Ishikawa (cell line): ENCODE results near the gene IRF2BPL.
A peak's percentile ranks its signal among the peaks of the same experiment; 100 is the strongest.

Experiments
- CEBPB ChIP-seq: IDR thresholded peaks from 2 replicates; pipeline ENCODE4 v1.6.1; 2012
- CREB1 ChIP-seq: IDR thresholded peaks from 2 replicates; pipeline ENCODE4 v1.6.1; 2012; ENCODE audit warnings: low read depth
- EGR1 ChIP-seq: IDR thresholded peaks from 2 replicates; pipeline ENCODE4 v1.6.1; 2012
- EP300 ChIP-seq: IDR thresholded peaks from 2 replicates; pipeline ENCODE4 v1.6.1; 2012; ENCODE audit warnings: borderline replicate concordance
- FOXM1 ChIP-seq: IDR thresholded peaks from 2 replicates; pipeline ENCODE4 v1.6.1; 2012; ENCODE audit warnings: low read depth, borderline replicate concordance
- MAX ChIP-seq: IDR thresholded peaks from 2 replicates; pipeline ENCODE4 v1.6.1; 2012
- NFIC ChIP-seq: IDR thresholded peaks from 2 replicates; pipeline ENCODE4 v1.6.1; 2012
- RAD21 ChIP-seq: IDR thresholded peaks from 2 replicates; pipeline ENCODE4 v1.6.1; 2012; ENCODE audit warnings: low read depth
- REST ChIP-seq: IDR thresholded peaks from 2 replicates; pipeline ENCODE4 v1.6.1; 2012; ENCODE audit warnings: low read depth, mild to moderate bottlenecking
- TAF1 ChIP-seq: IDR thresholded peaks from 2 replicates; pipeline ENCODE4 v1.6.1; 2012; ENCODE audit warnings: low read depth, mild to moderate bottlenecking
- TCF12 ChIP-seq: IDR thresholded peaks from 2 replicates; pipeline ENCODE4 v1.6.1; 2012; ENCODE audit warnings: low read depth
- TEAD4 ChIP-seq: IDR thresholded peaks from 2 replicates; pipeline ENCODE4 v1.6.1; 2012
- USF1 ChIP-seq: IDR thresholded peaks from 2 replicates; pipeline ENCODE4 v1.6.1; 2012
- YY1 ChIP-seq: IDR thresholded peaks from 2 replicates; pipeline ENCODE4 v1.6.1; 2012; ENCODE audit warnings: low read depth
- ZBTB7A ChIP-seq: IDR thresholded peaks from 2 replicates; pipeline ENCODE4 v1.6.1; 2012; ENCODE audit warnings: low read depth

The IRF2BPL gene

GRCh38 chr14:77028384-77029231 is at the start of gene IRF2BPL:
TSS of gene IRF2BPL (minus strand) at chr14:77028708. CDS start at chr14:77027792, 916 bp downstream.
- TF ChIP-seq FOXM1 (peak; percentile 19; the same call in 1 of the 2 replicates), TEAD4 (peak; percentile 81), CEBPB (peak; percentile 29; the same call in 1 of the 2 replicates), EGR1 (peak; percentile 50; the same call in 1 of the 2 replicates), NFIC (peak; percentile 88), RAD21 (peak; percentile 34), CREB1 (peak; percentile 68), MAX (peak; percentile 78; the same call in 1 of the 2 replicates), EP300 (peak; percentile 68; the same call in 1 of the 2 replicates), YY1 (peak; percentile 55; the same call in 1 of the 2 replicates), REST (no peak), TAF1 (peak; percentile 66; the same call in 1 of the 2 replicates), ZBTB7A (no peak; the same call in none of the 2 replicates), TCF12 (peak; percentile 87), USF1 (peak; percentile 4; the same call in 1 of the 2 replicates)

GRCh38 chr14:77077040-77077439 is 48.5 kb upstream of the IRF2BPL start:
- TF ChIP-seq NFIC (no peak), CREB1 (no peak), FOXM1 (no peak), CEBPB (no peak), USF1 (no peak), REST (no peak), EP300 (no peak), ZBTB7A (no peak), TEAD4 (no peak), MAX (no peak), TAF1 (no peak), TCF12 (no peak), EGR1 (no peak)

GRCh38 chr14:77076113-77076631 is 47.7 kb upstream of the IRF2BPL start:
- no peak for TF ChIP-seq REST
- no peak for TF ChIP-seq TCF12
- TF ChIP-seq EGR1 = no peak
- no peak for TF ChIP-seq FOXM1
- TF ChIP-seq CREB1 = no peak
- no peak for TF ChIP-seq YY1
- TF ChIP-seq TEAD4 = no peak
- TF ChIP-seq CEBPB = no peak
- TF ChIP-seq NFIC = no peak
- no peak for TF ChIP-seq MAX
- TF ChIP-seq USF1 = no peak
- TF ChIP-seq TAF1 = no peak
- no peak for TF ChIP-seq EP300
- no peak for TF ChIP-seq ZBTB7A
- TF ChIP-seq RAD21 = no peak
